SU-DHL-6 (cell line): ENCODE results near the gene GCM1.

ENCODE experiments used
- H2AFZ ChIP-seq: fragments of 200-600 bp; sonication (generic); 2 replicates; pipeline ENCODE4 v1.6.1; 2014; ENCODE audit warnings: low read depth, mild to moderate bottlenecking, moderate library complexity, mixed read lengths, antibody characterized with exemption, low read length; ENCODE audit not compliant: severe bottlenecking
- H3F3A ChIP-seq: fragments of 200-600 bp; shearing (Covaris generic); 2 replicates; pipeline ENCODE4 v1.6.0; 2016; ENCODE audit warnings: antibody characterized with exemption, mild to moderate bottlenecking; ENCODE audit not compliant: insufficient read depth
- H3K27ac ChIP-seq: fragments of 200-600 bp; sonication (generic); 2 replicates; pipeline ENCODE4 v1.5.1; 2016; ENCODE audit warnings: low read depth, mild to moderate bottlenecking, low read length, moderate library complexity, mixed read lengths
- H3K27me3 ChIP-seq: fragments of 200-600 bp; sonication (generic), shearing (Covaris generic); 2 replicates; pipeline ENCODE4 v1.6.0; 2014; ENCODE audit warnings: mild to moderate bottlenecking, low read length
- H3K36me3 ChIP-seq: fragments of 200-600 bp; sonication (generic); 2 replicates; pipeline ENCODE4 v1.6.1; 2014; ENCODE audit warnings: mild to moderate bottlenecking, low read length, mixed read lengths
- H3K4me2 ChIP-seq: fragments of 300-600, 200-600 bp; shearing (Covaris generic), sonication (generic); 2 replicates; pipeline ENCODE4 v1.6.0; 2014; ENCODE audit warnings: low read length, low read depth, mild to moderate bottlenecking; ENCODE audit not compliant: poor library complexity, severe bottlenecking
- H3K4me3 ChIP-seq: fragments of 200-600 bp; sonication (generic); 2 replicates; pipeline ENCODE4 v1.5.1; 2014; ENCODE audit warnings: antibody characterized with exemption, low read length, mild to moderate bottlenecking, mixed read lengths; ENCODE audit not compliant: insufficient read depth, poor library complexity, severe bottlenecking
- H3K79me2 ChIP-seq: fragments of 200-600 bp; sonication (generic); 2 replicates; pipeline ENCODE4 v1.6.1; 2014; ENCODE audit warnings: mild to moderate bottlenecking, low read length, moderate library complexity; ENCODE audit not compliant: insufficient read depth
- H3K9ac ChIP-seq: fragments of 200-600 bp; sonication (generic); 2 replicates; pipeline ENCODE4 v1.7.0; 2014; ENCODE audit warnings: mild to moderate bottlenecking, low read length
- H3K9me2 ChIP-seq: fragments of 200-600 bp; sonication (generic); replicated peaks from 2 replicates; pipeline ENCODE4 v1.6.1; 2014; ENCODE audit warnings: low read length; ENCODE audit not compliant: insufficient read depth
- H3K9me3 ChIP-seq: fragments of 200-600 bp; sonication (generic); 2 replicates; pipeline ENCODE4 v1.6.1; 2014; ENCODE audit warnings: low read length, mixed read lengths; ENCODE audit not compliant: insufficient read depth
- H4K20me1 ChIP-seq: fragments of 200-600 bp; sonication (generic); 2 replicates; pipeline ENCODE4 v1.6.1; 2014; ENCODE audit warnings: low read depth, mild to moderate bottlenecking, antibody characterized with exemption, low read length, moderate library complexity, mixed read lengths
- CTCF ChIP-seq: fragments of 200-600 bp; sonication (generic); IDR thresholded peaks from one replicate; pipeline ENCODE4 v1.5.1; 2017; ENCODE audit warnings: antibody characterized with exemption, mild to moderate bottlenecking, low read length, moderate library complexity; ENCODE audit not compliant: insufficient read depth, poor library complexity, severe bottlenecking
- EZH2phosphoT487 ChIP-seq: fragments of 200-600 bp; sonication (generic), shearing (Covaris generic); conservative IDR thresholded peaks from 2 replicates; pipeline ENCODE4 v1.6.1; 2018; ENCODE audit warnings: mild to moderate bottlenecking, antibody characterized with exemption, low read length, moderate library complexity, mixed read lengths

GCM1 gene

GRCh38 chr6:53192682-53193188 lies 44.1 kb upstream of the GCM1 start:
- no peak overlapping the region for H3K9ac ChIP-seq
- no peak overlapping the region for H3K27ac ChIP-seq
- no peaks in the 10 kb centered on the region for H3F3A ChIP-seq
- H3K9me3 ChIP-seq, result no peaks in the 10 kb centered on the region
- H4K20me1 ChIP-seq, result no peaks in the 10 kb centered on the region
- no peak overlapping the region for H3K4me3 ChIP-seq
- TF ChIP-seq CTCF, result no peak
- TF ChIP-seq EZH2phosphoT487, result no peak
- H3K36me3 ChIP-seq, result no peaks in the 10 kb centered on the region
- no peaks in the 10 kb centered on the region for H3K79me2 ChIP-seq
- H3K9me2 ChIP-seq, result no peaks in the 10 kb centered on the region
- no peak overlapping the region for H2AFZ ChIP-seq
- H3K4me2 ChIP-seq, result no peak overlapping the region
- no peaks in the 10 kb centered on the region for H3K27me3 ChIP-seq

- TF ChIP-seq EZH2phosphoT487 (no peak), CTCF (no peak)
- no peak overlapping the region for H3K27ac ChIP-seq
- no peaks in the 10 kb centered on the region for H3K79me2 ChIP-seq
- H3F3A ChIP-seq, result no peaks in the 10 kb centered on the region
- no peak overlapping the region for H2AFZ ChIP-seq
- H3K27me3 ChIP-seq, result no peaks in the 10 kb centered on the region
- H3K9ac ChIP-seq, result no peak overlapping the region
- H3K4me2 ChIP-seq, result no peak overlapping the region
- H3K9me2 ChIP-seq, result no peaks in the 10 kb centered on the region
- no peaks in the 10 kb centered on the region for H3K9me3 ChIP-seq
- H3K4me3 ChIP-seq, result no peak overlapping the region
- no peaks in the 10 kb centered on the region for H4K20me1 ChIP-seq
- no peaks in the 10 kb centered on the region for H3K36me3 ChIP-seq
Observed at GRCh38 chr6:53189554-53189953, 40.9 kb upstream of the GCM1 start.

- Histone ChIP-seq H3K9me2 (no peaks in the 10 kb centered on the region), H3F3A (no peaks in the 10 kb centered on the region), H2AFZ (peak overlapping the region; percentile 97), H3K9ac (peak overlapping the region; percentile 43), H3K4me3 (peak overlapping the region; percentile 36), H3K4me2 (peak overlapping the region; percentile 57), H3K27ac (peak overlapping the region; percentile 27; the same call in 1 of the 2 replicates), H3K36me3 (no peaks in the 10 kb centered on the region), H3K9me3 (no peaks in the 10 kb centered on the region), H4K20me1 (no peaks in the 10 kb centered on the region), H3K27me3 (no peaks in the 10 kb centered on the region), H3K79me2 (no peaks in the 10 kb centered on the region)
- TF ChIP-seq CTCF (no peak), EZH2phosphoT487 (no peak)
Observed at GRCh38 chr6:53188833-53189232, 40.2 kb upstream of the GCM1 start.

- no peak overlapping the region for H2AFZ ChIP-seq
- H4K20me1 ChIP-seq, result no peaks in the 10 kb centered on the region
- H3K9me2 ChIP-seq, result no peaks in the 10 kb centered on the region
- H3K27me3 ChIP-seq, result no peaks in the 10 kb centered on the region
- no peak overlapping the region for H3K27ac ChIP-seq
- no peaks in the 10 kb centered on the region for H3K9me3 ChIP-seq
- H3K4me2 ChIP-seq, result no peak overlapping the region
- H3F3A ChIP-seq, result no peaks in the 10 kb centered on the region
- no peak for TF ChIP-seq EZH2phosphoT487
- no peak for TF ChIP-seq CTCF
- no peaks in the 10 kb centered on the region for H3K36me3 ChIP-seq
- H3K9ac ChIP-seq, result no peak overlapping the region
- H3K4me3 ChIP-seq, result no peak overlapping the region
- H3K79me2 ChIP-seq, result no peaks in the 10 kb centered on the region
Observed at GRCh38 chr6:53180678-53181077, 32.0 kb upstream of the GCM1 start.
